ENCODE results near the gene CDKN2B-AS1. TPM values are rescaled to one million over a fixed set of nuclear protein-coding genes. Genes with fewer than 3 reads are reported as not detected.
A peak's percentile ranks its signal among the peaks of the same experiment; 100 is the strongest.

The CDKN2B-AS1 gene
- total RNA-seq, 1 donor: not detected

DNA sequence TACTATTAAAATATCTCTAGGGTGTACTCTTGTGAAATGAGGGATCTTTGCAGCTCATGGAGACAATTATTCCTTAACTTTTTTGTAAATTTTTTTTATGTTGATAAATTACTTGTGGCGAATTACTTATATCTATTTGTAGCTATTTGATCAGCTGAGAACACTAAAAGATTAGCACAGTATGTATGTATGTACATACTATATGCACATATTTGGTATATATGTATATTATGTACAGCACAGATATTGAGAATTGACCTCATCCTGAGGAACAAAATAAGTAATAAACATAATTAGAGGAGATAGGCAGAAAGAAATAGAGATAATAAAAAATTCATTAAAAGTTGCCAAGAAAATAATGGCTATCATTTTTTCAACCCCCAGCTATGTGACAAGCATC lies 12.2 kb upstream of the CDKN2B-AS1 start:
- no peak for DNase-seq (ENCODE audit: low read depth in 2 of 3, low spot score in 2 of 3)

DNA sequence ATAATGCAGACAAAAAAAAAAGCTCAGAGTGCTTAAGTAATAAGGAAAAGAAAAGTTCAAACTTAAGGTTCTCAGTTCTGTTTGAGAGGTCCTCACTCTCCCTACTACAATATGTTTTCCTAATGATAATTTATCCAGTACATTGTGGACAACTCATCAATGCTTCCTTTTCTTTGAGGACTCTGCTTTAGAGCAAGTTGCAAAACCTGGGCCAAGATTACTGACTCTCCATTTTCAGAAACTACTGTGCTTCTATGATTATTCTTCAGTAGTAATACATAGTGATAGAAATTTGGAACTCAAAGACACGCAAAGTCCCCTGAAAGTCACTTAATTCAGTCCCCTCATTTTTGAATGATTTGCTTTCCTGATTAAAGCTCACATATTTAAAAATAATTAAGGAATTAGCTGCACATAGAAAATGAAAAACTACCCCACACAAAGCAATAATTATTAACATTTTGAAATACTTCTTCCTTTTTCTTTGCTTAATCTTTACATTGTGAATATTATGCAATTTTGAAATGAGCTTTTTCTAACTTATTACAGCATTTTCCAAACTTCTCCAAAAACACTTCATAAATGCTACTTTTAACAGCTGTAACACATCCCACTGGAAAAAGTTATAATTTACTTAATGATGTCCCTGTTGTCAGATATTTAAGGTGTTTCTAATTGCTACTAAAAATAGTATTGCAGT lies 11.6 kb upstream of the CDKN2B-AS1 start:
- DNase-seq (ENCODE audit: low read depth in 2 of 3, low spot score in 2 of 3): no peak

DNA sequence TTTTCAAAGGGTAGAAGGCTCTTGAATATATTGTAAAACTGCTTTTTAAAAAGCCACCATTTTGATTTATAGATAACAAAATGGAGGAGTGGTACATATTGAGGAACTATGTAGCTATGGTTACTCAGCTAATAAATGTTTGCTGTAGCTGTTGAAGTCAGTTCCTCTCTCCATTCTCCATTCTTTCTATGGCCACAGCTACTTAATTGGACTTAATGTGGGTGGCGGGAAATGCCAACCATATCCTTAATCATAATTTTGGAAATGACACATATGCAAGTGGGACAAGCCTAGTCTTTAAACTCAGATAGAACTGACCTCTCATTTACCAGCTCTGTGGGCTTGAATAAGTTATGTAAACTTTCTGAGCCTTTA lies 11.0 kb upstream of the CDKN2B-AS1 start:
- DNase-seq (ENCODE audit: low read depth in 2 of 3, low spot score in 2 of 3): no peak

DNA sequence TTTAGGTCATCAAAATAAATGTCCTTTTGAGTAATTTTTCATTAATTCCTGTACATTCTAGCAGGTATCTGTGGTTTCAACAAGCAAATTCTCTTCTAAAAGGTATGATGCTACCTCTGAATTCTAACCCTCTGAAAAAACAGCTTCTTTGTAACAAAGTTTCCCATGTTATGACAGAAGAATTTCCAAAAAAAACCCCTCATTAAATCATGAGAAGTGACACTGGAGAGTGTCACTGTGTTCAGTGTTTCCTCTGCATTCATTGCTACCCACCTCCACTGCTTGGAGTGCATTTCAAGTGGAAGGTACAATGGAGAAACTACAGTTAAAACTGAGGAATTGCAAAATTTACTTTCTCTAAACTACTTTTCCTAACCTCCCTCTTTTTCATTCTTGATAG lies 10.5 kb upstream of the CDKN2B-AS1 start:
- no peak for DNase-seq (ENCODE audit: low read depth in 2 of 3, low spot score in 2 of 3)

DNA sequence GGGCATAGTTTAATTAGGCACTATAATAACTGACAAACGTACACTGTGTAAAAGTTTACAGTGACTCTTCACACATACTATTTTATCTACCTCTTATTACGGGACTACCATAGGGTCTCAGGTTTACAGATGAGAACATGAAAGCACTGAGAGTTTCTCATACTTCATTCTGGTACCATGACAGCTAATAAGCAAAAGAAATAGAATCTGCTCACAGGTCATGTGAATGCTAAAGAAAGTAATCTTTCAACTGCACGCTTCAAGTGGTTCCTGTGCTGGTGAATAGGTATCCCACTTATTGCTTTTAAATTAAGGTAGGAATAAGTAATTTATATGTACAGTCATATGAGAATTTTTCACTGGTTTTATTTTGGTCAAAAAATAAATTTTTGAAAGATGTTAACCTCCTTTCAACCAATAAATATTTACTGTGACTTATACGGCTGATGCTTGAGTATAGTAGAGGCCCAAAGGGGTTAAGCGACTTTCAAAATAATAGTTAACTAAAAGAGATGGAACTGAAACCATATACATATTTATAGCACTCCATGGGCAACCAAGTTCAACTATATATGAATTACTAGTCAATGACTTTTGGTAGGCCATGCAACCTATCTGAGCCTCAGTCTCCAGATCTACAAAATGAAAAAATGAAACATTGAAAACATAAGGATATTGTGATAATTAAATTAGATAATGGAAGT lies 8.5 kb upstream of the CDKN2B-AS1 start:
- DNase-seq (ENCODE audit: low read depth in 2 of 3, low spot score in 2 of 3): no peak

DNA sequence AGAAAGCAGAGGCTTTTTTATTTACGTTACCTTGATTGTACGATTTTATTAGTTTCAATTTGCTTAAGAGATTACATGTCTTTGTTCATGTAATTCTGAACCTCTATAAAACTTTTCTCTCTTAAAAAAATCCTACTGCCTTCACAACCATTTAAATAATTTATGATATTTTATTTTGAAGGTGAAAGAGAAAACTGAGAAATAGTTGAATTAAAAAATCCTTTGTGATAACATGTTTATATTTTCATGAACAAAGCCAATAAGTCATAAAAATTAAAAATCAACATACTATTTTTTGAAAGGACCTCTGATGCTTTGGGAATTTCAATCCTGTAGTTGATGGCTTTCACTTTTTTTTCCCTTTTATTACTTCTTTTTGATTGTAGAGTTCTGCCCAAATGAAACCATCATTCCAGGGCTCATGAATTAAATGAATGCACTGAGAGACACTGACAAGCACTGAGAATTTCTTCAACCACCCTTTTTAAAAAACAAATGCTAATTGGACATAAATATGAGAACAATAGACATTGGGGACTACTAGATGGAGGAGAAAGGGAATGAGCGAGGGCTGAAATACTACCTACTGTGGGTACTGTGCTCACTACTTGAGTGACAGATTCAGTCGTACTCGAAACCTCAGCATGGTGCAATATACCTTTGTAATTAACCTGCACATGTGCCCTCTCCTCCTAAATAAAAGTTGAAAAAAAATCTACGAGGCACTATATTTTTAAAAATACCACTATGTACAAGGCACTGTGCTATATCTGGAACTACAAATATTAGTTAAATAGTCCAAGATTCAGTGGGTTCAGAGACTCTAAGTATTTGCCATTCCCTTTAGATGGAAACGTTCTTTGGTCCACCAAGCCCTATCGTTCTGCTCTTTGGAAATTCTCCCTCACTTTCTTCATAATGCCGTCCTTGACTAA lies 6.3 kb upstream of the CDKN2B-AS1 start:
- no peak for DNase-seq (ENCODE audit: low read depth in 2 of 3, low spot score in 2 of 3)

DNA sequence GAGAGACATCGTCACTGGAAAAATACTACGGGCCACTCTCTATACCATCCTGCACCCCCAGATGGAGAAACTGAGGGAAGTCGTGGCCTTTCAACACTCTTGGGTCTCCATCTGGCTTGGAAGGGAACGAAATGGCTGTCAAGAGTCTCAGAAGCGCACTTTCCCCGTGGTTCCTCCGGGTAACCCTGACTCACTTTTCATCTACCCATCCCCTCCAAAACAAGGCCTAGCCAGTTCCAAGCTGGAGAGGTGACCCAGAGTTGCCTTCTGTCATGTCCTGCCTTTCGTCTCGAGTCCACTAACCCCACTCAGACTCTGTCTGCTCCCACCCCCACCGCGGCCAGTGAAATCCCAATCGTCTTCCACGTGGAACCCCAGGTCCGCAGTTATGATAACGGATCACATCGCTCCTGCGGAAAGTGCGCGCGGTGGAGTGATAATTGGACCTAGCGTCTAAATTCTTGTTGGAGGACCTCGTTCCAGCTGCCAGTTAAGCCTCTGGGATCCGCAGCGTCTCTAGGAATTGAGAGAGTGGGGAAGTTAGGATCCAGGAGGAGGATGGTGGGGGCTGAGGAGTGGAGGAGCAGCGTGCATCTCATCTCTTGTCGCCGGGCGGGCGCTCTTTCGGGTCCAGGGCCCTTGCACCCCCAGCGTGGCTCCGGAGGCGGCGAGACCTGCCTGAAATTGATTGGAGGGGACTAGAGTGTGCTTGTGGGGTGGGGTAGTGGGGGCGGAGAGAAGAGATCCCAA lies 5.0 kb upstream of the CDKN2B-AS1 start:
- no peak for DNase-seq (ENCODE audit: low read depth in 2 of 3, low spot score in 2 of 3)

GRCh38 chr9:21991072-21991959 lies 3.3 kb upstream of the CDKN2B-AS1 start:
- no peak for DNase-seq (ENCODE audit: low read depth in 2 of 3, low spot score in 2 of 3)

- no peak for DNase-seq (ENCODE audit: low read depth in 2 of 3, low spot score in 2 of 3)
These were observed 1.6 kb upstream of the CDKN2B-AS1 start for GRCh38 chr9:21993007-21993406.

- DNase-seq (ENCODE audit: low read depth in 2 of 3, low spot score in 2 of 3): no peak
These were observed 567 bp upstream of the CDKN2B-AS1 start, which contains the start of gene CDKN2A for GRCh38 chr9:21993893-21994555. TSS of gene CDKN2A (minus strand) at chr9:21994392.

DNA sequence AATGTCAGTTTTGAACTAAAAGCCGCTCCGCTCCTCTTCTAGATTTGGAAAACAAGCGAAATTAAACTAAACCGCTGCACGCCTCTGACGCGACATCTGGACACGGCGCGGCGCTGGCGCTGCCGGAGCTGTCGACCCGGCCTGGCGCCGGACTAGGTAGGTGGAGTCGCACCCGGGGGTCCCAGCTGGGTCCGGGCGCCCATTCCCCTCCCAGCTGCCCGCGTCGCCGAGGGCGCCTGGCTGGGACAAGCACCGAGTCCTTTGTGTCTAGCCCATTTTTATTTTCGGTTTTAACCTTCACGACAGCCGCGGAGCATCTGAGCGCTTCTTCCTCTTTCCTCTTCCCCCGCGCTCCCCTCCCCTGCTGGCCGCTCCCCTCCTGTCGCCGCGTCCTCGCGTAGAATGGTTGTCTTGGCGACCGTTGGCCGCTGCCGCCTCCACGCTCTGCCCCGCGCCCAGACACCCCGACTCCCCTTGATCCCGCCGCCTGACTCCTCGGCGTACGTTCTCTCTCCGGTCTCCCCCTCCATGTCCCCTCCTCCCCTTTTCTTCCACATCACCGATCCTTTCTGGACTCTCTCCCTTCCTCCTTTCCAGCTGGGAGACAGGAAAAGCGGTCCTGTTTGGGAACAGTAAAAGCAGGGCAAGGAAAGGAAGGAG lies 545 bp downstream of the CDKN2B-AS1 start:
- DNase-seq (ENCODE audit: low read depth in 2 of 3, low spot score in 2 of 3): peak; percentile 56 to 92 (median 90)

GRCh38 chr9:21995666-21996398 lies 1.2 kb downstream of the CDKN2B-AS1 start:
- no peak for DNase-seq (ENCODE audit: low read depth in 2 of 3, low spot score in 2 of 3)

DNA sequence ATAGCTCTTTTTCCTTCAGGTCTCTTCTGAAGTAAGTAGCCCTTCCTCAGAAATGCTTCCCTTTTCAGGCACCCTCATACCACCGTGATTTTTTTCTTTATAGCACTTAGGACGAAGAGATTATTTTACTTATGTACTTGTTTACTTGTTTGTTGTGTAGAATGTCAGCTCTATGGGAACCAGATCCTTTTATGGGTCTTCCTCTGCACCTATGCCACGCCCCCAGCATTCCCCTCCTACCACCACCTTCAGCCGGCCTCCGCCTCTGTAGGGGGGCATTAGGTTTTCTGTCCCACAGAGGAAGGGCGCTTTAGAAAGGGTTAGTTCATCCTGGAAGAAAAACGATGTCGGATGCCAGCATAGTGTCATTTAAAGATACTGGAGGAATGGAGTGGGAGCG lies 1.8 kb downstream of the CDKN2B-AS1 start:
- DNase-seq (ENCODE audit: low read depth in 2 of 3, low spot score in 2 of 3): no peak

DNA sequence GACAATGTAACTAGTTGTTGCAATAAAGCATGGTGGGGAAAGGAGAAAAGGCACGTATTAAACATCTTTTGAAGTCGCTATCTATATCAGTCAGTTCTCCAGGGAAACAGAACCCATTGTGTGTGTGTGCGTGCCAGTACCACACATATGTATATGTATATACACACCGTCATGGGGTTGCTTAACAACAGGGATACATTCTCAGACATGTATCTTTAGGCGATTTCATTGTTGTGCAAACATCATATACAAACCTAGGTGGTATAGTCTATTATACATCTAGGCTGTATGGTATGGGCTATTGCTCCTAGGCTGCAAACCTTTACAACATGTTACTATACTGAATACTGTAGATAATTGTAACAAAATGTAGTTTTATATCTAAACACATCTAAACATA lies 2.3 kb downstream of the CDKN2B-AS1 start:
- no peak for DNase-seq (ENCODE audit: low read depth in 2 of 3, low spot score in 2 of 3)

DNA sequence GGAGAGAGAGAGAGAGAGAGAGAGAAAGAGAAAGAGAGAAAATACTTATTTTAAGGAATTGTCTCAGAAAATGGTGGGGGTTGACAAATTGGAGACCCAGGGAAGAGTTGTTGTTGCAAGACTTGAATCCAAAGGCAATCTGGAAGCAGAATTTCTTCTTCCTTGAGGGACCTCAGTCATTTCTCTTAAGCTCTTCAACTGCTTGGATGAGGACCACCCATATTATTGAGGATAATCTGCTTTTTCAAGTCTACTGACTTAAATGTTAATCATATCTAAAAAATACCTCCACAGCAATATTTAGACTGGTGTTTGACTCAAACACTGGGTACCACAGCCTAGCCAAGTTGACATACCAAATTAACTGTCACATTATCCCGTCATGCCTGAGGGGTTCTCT lies 2.9 kb downstream of the CDKN2B-AS1 start:
- DNase-seq (ENCODE audit: low read depth in 2 of 3, low spot score in 2 of 3): no peak

DNA sequence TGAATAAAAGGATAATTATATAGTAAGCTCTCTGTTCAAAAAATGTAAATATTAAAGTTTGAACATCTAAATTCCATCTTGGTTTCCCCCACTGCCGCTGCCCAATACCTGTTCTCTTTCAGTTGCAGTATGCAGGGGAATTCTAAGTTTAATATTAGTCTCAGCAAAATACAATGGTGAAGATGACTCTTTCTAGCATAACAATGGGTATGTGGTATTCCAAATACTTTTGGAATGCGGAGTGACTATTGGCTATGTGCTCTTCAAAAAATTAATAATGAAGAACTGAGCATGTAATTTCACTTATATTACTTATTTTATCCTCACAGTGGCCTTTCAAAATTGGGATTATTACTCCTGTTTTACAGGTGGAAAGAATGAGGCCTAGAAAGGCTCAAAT lies 3.4 kb downstream of the CDKN2B-AS1 start:
- DNase-seq (ENCODE audit: low read depth in 2 of 3, low spot score in 2 of 3): no peak

DNA sequence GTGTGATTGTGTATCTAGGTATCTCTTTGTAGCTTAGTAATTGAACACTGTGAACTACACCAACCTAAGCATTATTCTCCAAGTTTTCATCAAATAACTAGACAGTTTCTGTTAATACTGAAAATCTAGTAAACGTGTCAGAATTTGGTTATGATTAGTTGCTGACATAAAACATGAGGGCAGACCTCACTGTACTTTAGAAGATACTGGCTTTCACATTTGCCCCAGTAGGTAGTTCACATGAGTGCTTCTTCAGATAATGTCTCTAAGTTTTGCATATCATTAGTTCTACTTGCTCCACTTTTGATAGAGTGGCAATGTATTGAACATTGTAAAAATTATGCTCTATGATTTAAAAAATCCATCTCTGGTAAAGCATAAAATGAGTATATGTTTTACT lies 7.4 kb downstream of the CDKN2B-AS1 start:
- DNase-seq (ENCODE audit: low read depth in 2 of 3, low spot score in 2 of 3): no peak

Data from hematopoietic multipotent progenitor cell (in vitro differentiated cells).